Measurements from ENCODE around the gene USH1G. TPM values are rescaled to one million over a fixed set of nuclear protein-coding genes. Genes with fewer than 3 reads are reported as not detected.

Gene USH1G
- under 0.01 TPM in 1 of 2 replicates, not detected in the other for total RNA-seq

DNA sequence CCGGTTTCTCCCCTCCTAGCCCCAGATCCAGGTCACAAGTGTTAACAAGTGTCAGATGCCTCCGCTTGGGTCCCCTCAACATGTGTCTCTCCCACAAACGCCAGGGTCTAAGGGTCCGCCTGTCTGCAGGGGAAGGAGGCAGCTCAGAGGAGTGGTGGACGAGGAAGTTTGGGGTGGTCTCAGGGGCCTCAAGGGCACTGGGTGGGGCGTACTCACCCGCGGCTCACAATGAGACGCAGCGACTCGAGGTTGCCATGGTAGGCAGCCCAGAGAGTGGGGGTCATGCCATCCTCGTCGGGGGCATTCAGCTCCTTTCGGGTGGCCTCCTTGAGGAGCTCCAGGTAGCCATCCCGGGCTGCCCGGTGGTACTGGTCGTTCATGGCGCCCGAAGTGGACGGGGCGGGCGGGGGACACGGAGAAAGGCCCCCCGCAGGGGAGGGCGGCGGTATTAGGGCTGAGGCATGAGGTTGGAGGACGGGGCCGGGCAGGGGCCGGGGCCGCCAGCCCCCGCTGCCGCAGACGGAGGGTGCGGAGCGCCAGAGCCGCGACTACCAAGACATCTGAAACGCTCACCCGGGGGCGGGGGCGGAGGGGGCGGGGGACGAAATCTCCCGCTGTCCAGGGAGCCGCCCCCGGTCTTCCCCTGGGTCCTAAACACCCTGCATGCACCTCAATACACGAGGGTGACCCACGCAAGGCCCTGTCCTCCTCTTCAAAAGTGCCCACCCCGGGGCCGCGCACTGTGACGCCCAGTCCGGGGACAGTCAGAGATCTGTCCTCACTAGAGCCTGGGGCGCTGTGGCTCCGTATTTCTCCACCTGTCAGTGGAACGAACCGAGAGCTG lies at the start of gene USH1G:
USH1G (minus strand) TSS at position 562 of the 844 bp plus-strand sequence; CDS start at position 380, 182 bp downstream.

DNA sequence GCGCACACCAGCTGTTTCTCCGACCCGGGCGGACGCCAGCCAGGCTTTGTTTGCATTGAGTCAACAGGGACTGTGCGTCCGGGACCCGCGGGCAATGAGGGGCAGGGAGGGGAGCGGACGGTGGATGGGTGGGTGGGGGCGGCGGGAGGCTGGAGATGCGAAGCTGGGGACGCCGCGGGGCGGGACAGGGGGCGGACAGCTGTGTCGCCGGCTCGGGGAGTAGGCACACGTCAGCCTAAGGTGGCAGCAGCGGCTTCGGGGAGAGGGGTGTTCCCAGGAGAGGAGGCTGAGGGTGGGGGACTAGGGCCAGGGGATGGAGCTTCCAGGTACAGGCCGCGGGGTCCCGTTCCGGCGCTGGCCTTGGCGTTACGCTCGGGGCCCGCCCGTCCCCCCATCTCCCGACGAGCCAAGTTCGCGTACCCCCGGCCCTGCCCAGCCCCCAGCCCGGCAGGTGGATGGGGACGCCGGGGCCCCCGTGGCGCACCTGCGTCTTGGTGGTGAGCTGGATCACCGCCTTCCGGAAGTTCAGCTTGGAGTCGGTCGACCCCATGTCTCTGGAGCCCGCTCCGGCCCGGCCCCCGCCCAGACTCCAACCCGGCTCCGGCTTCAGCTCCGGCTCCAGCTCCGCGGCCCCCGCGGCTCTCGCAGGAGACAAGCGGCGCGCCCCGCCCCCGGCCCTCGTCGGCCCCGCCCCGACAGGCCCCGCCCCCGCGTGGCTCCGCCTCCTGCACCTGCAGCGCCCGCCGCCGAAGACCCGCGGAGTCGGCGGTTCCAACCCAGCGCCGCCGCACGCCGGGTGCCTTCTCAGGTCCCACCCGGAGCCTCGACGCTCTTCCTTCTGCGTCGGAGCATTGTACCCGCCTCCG lies 49.3 kb upstream of the USH1G start, which contains the start of gene HID1:
HID1 (minus strand) TSS at position 653 of the 866 bp plus-strand sequence; CDS start at position 550, 103 bp downstream.

DNA sequence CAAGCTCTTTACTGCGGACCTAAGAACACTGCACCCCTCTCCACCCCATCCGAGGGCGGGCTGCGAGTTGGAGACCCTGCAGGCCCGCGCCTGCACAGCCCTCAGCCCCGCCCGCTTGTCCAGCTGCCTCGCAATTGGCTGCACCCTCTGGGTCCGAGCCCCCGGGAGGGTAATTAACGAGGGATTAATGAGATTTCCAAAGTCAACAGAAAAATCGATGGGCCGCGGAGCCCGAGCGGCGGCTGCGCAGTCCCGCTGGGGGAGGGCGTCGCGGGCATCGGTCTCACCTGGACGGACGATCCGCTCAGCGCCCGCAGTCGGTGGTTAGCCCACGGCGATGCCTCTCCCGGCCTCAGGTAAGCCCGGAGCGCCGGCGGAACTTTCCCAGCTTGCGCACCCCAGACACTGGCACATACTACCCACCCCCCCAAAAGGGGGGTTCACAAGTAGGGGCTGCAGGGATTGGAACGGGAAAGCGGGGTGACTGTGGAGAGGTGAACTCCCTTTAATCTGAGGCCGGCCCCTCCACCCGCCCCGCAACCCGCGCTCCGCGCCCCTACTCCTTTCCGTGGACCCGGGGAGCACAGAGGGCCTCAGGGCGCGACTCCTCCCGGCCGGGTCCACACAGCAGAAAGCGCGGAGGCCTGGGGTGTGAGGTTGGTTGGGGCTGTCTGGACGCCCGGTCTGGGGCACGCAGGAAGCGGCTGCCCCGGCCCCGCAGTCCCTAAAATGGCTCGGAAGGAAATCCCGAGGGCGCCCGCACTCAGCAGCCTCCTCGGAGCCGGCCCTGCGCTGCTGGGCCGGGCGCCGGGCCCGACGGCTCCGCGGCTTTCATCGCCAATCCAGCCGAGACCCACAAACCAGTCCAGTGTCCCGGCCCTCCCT lies 12.8 kb upstream of the USH1G start, which contains the start of gene OTOP3:
OTOP3 (plus strand) TSS at position 314 of the 885 bp plus-strand sequence; CDS start at position 338, 24 bp downstream.

DNA sequence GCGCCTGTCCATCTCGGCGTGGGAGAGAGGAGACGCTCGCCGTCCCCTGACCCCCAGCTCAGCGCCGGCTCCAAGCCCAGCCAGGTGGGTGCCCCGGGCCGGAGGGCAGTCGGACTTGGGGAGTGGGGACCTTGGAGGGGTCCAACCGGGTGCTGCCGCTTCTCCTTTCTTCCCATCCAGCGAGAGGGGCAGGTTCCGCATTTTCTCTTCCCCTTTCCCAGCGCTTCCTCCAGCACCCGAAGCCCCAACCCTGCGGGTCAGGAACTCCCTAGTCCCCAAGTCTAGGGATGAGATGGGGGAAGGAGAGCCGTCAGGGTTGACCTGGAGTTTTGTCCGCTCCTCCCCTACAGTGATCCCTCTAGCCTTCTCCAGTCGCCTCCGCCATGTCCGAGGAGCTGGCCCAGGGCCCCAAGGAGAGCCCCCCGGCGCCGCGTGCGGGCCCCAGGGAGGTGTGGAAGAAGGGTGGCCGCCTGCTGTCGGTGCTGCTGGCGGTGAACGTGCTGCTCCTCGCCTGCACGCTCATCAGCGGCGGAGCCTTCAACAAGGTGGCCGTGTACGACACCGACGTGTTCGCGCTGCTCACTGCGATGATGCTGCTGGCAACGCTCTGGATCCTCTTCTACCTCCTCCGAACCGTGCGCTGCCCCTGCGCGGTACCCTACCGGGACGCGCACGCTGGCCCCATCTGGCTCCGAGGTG lies 1.3 kb upstream of the USH1G start, which contains the start of gene OTOP2:
OTOP2 (plus strand) TSS at position 24 of the 699 bp plus-strand sequence; CDS start at position 384, 360 bp downstream.

DNA sequence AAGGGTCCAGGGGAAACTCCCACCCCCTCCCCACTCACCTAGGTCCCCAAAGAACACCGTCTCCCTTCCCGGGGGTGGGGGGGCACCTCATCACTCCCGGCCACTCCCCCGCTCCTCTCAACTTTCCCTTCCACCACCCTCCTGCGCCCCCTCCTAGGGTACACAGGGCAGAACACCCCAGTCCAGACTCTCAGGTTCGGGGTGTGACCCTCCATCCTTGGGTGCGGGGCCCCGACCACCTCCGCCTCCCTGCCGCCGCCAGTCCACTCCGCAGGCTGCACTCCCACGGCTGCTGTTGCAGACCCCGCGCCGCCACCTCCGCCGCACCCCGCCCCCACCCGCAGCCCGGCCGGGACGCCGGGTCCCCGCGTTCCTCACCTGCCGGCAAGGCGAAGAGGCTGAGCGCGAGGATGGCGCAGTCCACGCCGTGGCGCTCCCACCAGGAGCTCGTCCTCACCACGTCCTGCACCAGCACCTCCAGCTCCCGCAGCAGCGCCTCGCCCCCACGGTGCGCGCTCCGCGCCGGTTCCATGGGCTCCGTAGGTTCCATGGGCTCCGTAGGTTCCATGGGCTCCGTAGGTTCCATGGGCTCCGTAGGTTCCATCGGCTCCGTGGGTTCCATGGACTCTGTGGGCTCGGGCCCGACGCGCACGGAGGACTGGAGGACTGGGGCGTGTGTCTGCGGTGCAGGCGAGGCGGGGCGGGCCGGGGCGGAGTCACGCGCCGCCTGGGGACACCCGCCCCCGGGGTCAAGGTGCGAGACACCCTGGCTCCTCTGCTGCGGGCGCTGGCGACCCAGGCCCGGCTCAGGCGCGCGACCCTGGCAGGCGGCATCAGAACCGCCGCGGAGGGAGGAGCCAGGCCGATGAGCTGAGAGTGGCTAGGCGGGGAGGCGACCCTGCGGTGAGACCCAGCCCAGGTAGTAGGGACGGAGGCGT lies 29.8 kb downstream of the USH1G start, which contains the start of gene FADS6:
FADS6 (minus strand) TSS at position 660 of the 938 bp plus-strand sequence; CDS start at position 622, 38 bp downstream.

GRCh38 chr17:74872313-74873036 lies 50.6 kb downstream of the USH1G start, which contains the start of gene FDXR:
Gene FDXR, minus strand, starts transcription at chr17:74872994. Its CDS starts 50 bp downstream, at chr17:74872944.

Other genes with a start within 250 kb of the USH1G start
- not detected in 2 replicates for gene CD300LF, start 210.3 kb downstream of the USH1G start, total RNA-seq
- 0.35 TPM in 1 of 2 replicates, not detected in the other for gene RAB37, start 186.0 kb downstream of the USH1G start, total RNA-seq
- 16.1 and 35.2 TPM in 2 replicates for gene NHERF1, start 174.6 kb downstream of the USH1G start, total RNA-seq
- 19.7 and 24.7 TPM in 2 replicates for gene NAT9, start 146.9 kb downstream of the USH1G start, total RNA-seq
- not detected in 2 replicates for gene GRIN2C, start 63.4 kb downstream of the USH1G start, total RNA-seq
- gene FDXR, start 50.3 kb downstream of the USH1G start, total RNA-seq = 13.2 and 25.7 TPM in 2 replicates
- gene FADS6, start 29.6 kb downstream of the USH1G start, total RNA-seq = not detected in 2 replicates
- gene OTOP2, start 1.0 kb upstream of the USH1G start, total RNA-seq = not detected in 2 replicates
- gene OTOP3, start 12.6 kb upstream of the USH1G start, total RNA-seq = not detected in 2 replicates
- gene HID1, start 49.5 kb upstream of the USH1G start, total RNA-seq = 5.2 TPM in 1 of 2 replicates, not detected in the other
- gene CDR2L, start 64.4 kb upstream of the USH1G start, total RNA-seq = 20.7 and 23.6 TPM in 2 replicates
- 39.0 and 40.1 TPM in 2 replicates for gene MRPL58, start 89.4 kb upstream of the USH1G start, total RNA-seq
- gene ATP5PD, start 123.7 kb upstream of the USH1G start, total RNA-seq = 216 and 251 TPM in 2 replicates
- gene KCTD2, start 124.0 kb upstream of the USH1G start, total RNA-seq = 13.0 and 20.0 TPM in 2 replicates
- gene SLC16A5, start 164.7 kb upstream of the USH1G start, total RNA-seq = 5.0 and 6.0 TPM in 2 replicates
- 3.0 and 12.7 TPM in 2 replicates for gene ARMC7, start 186.7 kb upstream of the USH1G start, total RNA-seq
- 90.9 and 108 TPM in 2 replicates for gene NT5C, start 208.5 kb upstream of the USH1G start, total RNA-seq
- 75.4 and 105 TPM in 2 replicates for gene JPT1, start 231.3 kb upstream of the USH1G start, total RNA-seq